Neural progenitor cell (in vitro differentiated cells): ENCODE results near the gene PSMB9. TPM values are rescaled to one million over a fixed set of nuclear protein-coding genes. Genes with fewer than 3 reads are reported as not detected.

Experiments
- DNase-seq: peaks from one replicate; pipeline ENCODE4 v3.0.0-alpha.2; 2016; ENCODE audit warnings: low spot score
- H2AFZ ChIP-seq: fragments of 200-600 bp; sonication (generic); replicated peaks from 2 replicates; pipeline ENCODE4 v1.6.1; 2016; ENCODE audit warnings: antibody characterized with exemption
- H3F3A ChIP-seq: fragments of 200-600 bp; sonication (generic); 2 replicates; pipeline ENCODE4 v1.6.1; 2016; ENCODE audit warnings: antibody characterized with exemption, low read depth
- H3K27ac ChIP-seq: fragments of 200-600 bp; sonication (generic); 2 replicates; pipeline ENCODE4 v1.5.1; 2016; ENCODE audit warnings: mild to moderate bottlenecking
- H3K27me3 ChIP-seq: fragments of 200-600 bp; sonication (generic); 2 replicates; pipeline ENCODE4 v1.6.1; 2016; ENCODE audit warnings: mild to moderate bottlenecking, moderate library complexity
- H3K36me3 ChIP-seq: fragments of 200-600 bp; sonication (generic); 2 replicates; pipeline ENCODE4 v1.5.1; 2016
- H3K4me1 ChIP-seq: fragments of 200-600 bp; sonication (generic); 2 replicates; pipeline ENCODE4 v1.6.1; 2016; ENCODE audit warnings: mixed run types
- H3K4me2 ChIP-seq: fragments of 200-600 bp; sonication (generic); 2 replicates; pipeline ENCODE4 v1.6.1; 2016
- H3K4me3 ChIP-seq: fragments of 200-600 bp; sonication (generic); 2 replicates; pipeline ENCODE4 v1.5.1; 2016
- H3K79me2 ChIP-seq: fragments of 200-600 bp; sonication (generic); 2 replicates; pipeline ENCODE4 v1.6.1; 2016; ENCODE audit warnings: low read depth
- H3K9ac ChIP-seq: fragments of 200-600 bp; sonication (generic); 2 replicates; pipeline ENCODE4 v1.6.1; 2016
- H3K9me3 ChIP-seq: fragments of 200-600 bp; sonication (generic); 2 replicates; pipeline ENCODE4 v1.5.1; 2016; ENCODE audit warnings: low read depth
- H4K20me1 ChIP-seq: fragments of 200-600 bp; sonication (generic); 2 replicates; pipeline ENCODE4 v1.6.1; 2016; ENCODE audit warnings: low read depth
- H3K27ac Mint-ChIP-seq: 3 replicates; pipeline ENCODE4 v1.8.0; 2021; ENCODE audit warnings: mixed read lengths
- H3K27me3 Mint-ChIP-seq: 2 replicates; pipeline ENCODE4 v1.8.0; 2022; ENCODE audit warnings: low read depth, mild to moderate bottlenecking, inconsistent platforms, moderate library complexity, mixed read lengths; ENCODE audit not compliant: insufficient read depth
- H3K36me3 Mint-ChIP-seq: 3 replicates; pipeline ENCODE4 v1.8.0; 2021; ENCODE audit warnings: mixed read lengths
- H3K4me1 Mint-ChIP-seq: 3 replicates; pipeline ENCODE4 v1.8.0; 2021; ENCODE audit warnings: mixed read lengths
- H3K4me3 Mint-ChIP-seq: 3 replicates; pipeline ENCODE4 v1.8.0; 2021; ENCODE audit warnings: mild to moderate bottlenecking, moderate library complexity, mixed read lengths
- H3K9me3 Mint-ChIP-seq: 3 replicates; pipeline ENCODE4 v1.8.0; 2020; ENCODE audit warnings: mixed read lengths
- EZH2 ChIP-seq: fragments of 200-600 bp; sonication (generic); IDR thresholded peaks from 2 replicates; pipeline ENCODE4 v1.6.1; 2017; ENCODE audit warnings: antibody characterized with exemption, mild to moderate bottlenecking, moderate library complexity
- EZH2phosphoT487 ChIP-seq: fragments of 200-600 bp; sonication (generic); IDR thresholded peaks from 2 replicates; pipeline ENCODE4 v1.6.1; 2017; ENCODE audit warnings: antibody characterized with exemption
- total RNA-seq: library from RNA; depleted of rRNA; stranded (reverse); fragments of >200 nt; gene quantifications from 2 replicates; pipeline ENCODE4 v1.2.3, GENCODE V29; 2015; ENCODE audit warnings: low replicate concordance
- TF ChIP-seq, protein P1 (sequence below): fragments of 200-600 bp; sonication (generic); IDR thresholded peaks from 2 replicates; pipeline ENCODE4 v1.5.1; 2017; ENCODE audit warnings: antibody characterized with exemption, mild to moderate bottlenecking

The PSMB9 gene
- total RNA-seq, 1 donor from 2014 or later, result not detected

DNA sequence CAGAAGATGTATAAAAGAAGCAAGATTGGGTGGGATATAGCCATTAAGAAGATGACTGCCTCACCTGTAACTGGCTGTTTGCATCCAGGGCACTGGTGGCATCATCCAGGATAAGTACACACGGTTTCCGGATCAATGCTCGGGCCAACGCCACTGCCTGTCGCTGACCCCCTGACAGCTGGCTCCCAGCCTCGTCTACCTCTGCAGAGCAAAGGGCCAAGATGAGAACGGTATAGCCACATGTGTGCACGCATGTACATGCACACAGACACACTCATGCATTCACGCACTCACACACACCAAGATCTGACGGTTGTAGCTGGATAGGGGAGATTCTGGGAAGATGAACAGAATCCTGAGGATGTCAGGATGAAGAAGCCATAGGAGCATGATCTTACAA, 7.0 kb upstream of the PSMB9 start:
- Histone ChIP-seq H4K20me1 (no peaks in the 10 kb centered on the region), H3K27me3 (peaks cover 48% of the 10 kb centered on the region), H3K4me1 (peaks cover 4% of the 10 kb centered on the region), H3K36me3 (no peaks in the 10 kb centered on the region), H3K9me3 (no peaks in the 10 kb centered on the region), H3K4me2 (no peak overlapping the region), H3F3A (no peaks in the 10 kb centered on the region), H2AFZ (no peak overlapping the region), H3K27ac (no peak overlapping the region), H3K9ac (no peak overlapping the region), H3K79me2 (no peaks in the 10 kb centered on the region), H3K4me3 (no peak overlapping the region)
- Mint-ChIP-seq H3K36me3 (no peaks in the 10 kb centered on the region), H3K4me1 (peaks cover 11% of the 10 kb centered on the region), H3K27ac (no peak overlapping the region), H3K27me3 (peaks cover 68% of the 10 kb centered on the region), H3K9me3 (peaks cover 3% of the 10 kb centered on the region), H3K4me3 (no peak overlapping the region)
- no peak for DNase-seq
- TF ChIP-seq, protein P1, sequence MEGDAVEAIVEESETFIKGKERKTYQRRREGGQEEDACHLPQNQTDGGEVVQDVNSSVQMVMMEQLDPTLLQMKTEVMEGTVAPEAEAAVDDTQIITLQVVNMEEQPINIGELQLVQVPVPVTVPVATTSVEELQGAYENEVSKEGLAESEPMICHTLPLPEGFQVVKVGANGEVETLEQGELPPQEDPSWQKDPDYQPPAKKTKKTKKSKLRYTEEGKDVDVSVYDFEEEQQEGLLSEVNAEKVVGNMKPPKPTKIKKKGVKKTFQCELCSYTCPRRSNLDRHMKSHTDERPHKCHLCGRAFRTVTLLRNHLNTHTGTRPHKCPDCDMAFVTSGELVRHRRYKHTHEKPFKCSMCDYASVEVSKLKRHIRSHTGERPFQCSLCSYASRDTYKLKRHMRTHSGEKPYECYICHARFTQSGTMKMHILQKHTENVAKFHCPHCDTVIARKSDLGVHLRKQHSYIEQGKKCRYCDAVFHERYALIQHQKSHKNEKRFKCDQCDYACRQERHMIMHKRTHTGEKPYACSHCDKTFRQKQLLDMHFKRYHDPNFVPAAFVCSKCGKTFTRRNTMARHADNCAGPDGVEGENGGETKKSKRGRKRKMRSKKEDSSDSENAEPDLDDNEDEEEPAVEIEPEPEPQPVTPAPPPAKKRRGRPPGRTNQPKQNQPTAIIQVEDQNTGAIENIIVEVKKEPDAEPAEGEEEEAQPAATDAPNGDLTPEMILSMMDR, result no peak
- no peak for TF ChIP-seq EZH2
- no peak for TF ChIP-seq EZH2phosphoT487

DNA sequence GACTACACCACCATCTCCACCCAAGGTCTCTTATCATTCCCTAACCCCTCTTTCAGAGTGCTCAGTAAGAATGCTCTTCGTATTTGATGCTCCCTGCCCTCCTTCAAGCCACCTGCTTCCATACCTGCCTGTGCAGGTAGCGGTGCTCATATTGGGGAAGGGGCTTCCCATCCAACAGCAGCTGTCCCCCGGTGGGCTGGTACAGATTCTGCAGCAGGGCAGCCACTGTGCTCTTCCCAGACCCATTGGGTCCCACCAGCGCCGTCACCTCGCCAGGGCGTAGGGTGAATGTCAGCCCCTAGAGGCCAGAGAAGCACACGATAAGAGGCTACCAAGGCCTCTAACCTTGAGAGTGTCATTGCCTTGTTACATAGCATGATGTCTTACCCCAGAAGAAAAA, 6.2 kb upstream of the PSMB9 start:
- Histone ChIP-seq H4K20me1 (no peaks in the 10 kb centered on the region), H3K27me3 (peaks cover 48% of the 10 kb centered on the region), H2AFZ (no peak overlapping the region), H3K4me2 (no peak overlapping the region), H3K4me1 (peaks cover 4% of the 10 kb centered on the region), H3K79me2 (no peaks in the 10 kb centered on the region), H3K36me3 (no peaks in the 10 kb centered on the region), H3K27ac (no peak overlapping the region), H3F3A (no peaks in the 10 kb centered on the region), H3K9ac (no peak overlapping the region), H3K4me3 (no peak overlapping the region), H3K9me3 (no peaks in the 10 kb centered on the region)
- Mint-ChIP-seq H3K4me1 (peaks cover 12% of the 10 kb centered on the region), H3K27me3 (peaks cover 70% of the 10 kb centered on the region), H3K27ac (no peak overlapping the region), H3K36me3 (no peaks in the 10 kb centered on the region), H3K4me3 (no peak overlapping the region), H3K9me3 (peaks cover 3% of the 10 kb centered on the region)
- TF ChIP-seq EZH2, result no peak
- TF ChIP-seq EZH2phosphoT487, result no peak
- no peak for DNase-seq

DNA sequence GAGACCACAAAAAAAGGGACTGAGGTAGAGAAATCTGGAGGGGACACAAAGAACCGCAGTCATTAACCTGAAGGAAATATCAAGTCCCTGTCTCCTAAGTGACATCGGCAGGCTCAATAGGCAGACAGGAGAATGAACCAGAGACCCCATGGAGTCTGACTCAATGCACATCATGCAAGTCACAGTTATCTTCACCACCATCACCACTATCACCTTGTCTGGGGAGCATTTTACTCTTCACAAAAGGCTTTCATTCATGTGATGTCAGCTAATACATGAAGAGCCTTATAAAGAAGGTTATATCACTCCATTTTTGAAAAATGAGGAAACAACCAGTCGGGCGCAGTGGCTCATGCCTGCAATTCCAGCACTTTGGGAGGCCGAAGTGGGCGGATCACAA, 4.9 kb upstream of the PSMB9 start:
- H3K79me2 ChIP-seq, result no peaks in the 10 kb centered on the region
- TF ChIP-seq, protein P1, result no peak
- TF ChIP-seq EZH2, result no peak
- TF ChIP-seq EZH2phosphoT487, result no peak
- DNase-seq, result no peak
- peaks cover 3% of the 10 kb centered on the region for H3K9me3 Mint-ChIP-seq
- H4K20me1 ChIP-seq, result no peaks in the 10 kb centered on the region
- peaks cover 10% of the 10 kb centered on the region for H3K4me1 Mint-ChIP-seq
- H3K27ac ChIP-seq, result no peak overlapping the region
- no peak overlapping the region for H3K9ac ChIP-seq
- H3K4me3 Mint-ChIP-seq, result no peak overlapping the region
- H3K36me3 Mint-ChIP-seq, result no peaks in the 10 kb centered on the region
- H3K27ac Mint-ChIP-seq, result no peak overlapping the region
- no peak overlapping the region for H3K4me2 ChIP-seq
- peaks cover 4% of the 10 kb centered on the region for H3K4me1 ChIP-seq
- no peaks in the 10 kb centered on the region for H3K36me3 ChIP-seq
- H2AFZ ChIP-seq, result no peak overlapping the region
- H3K27me3 Mint-ChIP-seq, result peaks cover 67% of the 10 kb centered on the region
- H3K9me3 ChIP-seq, result no peaks in the 10 kb centered on the region
- H3F3A ChIP-seq, result peaks cover 5% of the 10 kb centered on the region
- peaks cover 43% of the 10 kb centered on the region for H3K27me3 ChIP-seq
- no peak overlapping the region for H3K4me3 ChIP-seq

DNA sequence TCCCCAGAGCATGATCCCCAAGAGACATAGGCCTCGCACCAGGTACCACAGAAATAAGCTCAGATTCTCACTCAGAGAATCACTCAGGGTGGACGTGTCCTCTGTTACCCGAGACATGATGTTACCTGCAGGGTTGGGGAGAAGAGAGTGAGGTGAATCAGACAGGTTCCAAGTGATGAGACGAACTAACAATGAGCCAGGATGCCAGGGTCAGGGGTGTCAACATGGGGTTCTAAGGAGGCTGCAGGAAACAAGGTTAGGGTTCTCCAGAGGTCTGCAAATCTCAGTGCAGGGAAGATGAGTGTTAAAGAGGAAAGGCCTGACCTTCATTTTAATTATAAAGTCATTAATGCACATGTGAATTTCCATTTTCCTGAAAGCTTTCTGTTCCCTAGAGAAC, 3.0 kb upstream of the PSMB9 start:
- Histone ChIP-seq H3K4me3 (no peak overlapping the region), H3K9ac (no peak overlapping the region), H3F3A (peaks cover 5% of the 10 kb centered on the region), H3K36me3 (no peaks in the 10 kb centered on the region), H3K27ac (no peak overlapping the region), H3K27me3 (peaks cover 47% of the 10 kb centered on the region), H3K4me1 (no peaks in the 10 kb centered on the region), H2AFZ (no peak overlapping the region), H4K20me1 (no peaks in the 10 kb centered on the region), H3K79me2 (no peaks in the 10 kb centered on the region), H3K9me3 (no peaks in the 10 kb centered on the region), H3K4me2 (no peak overlapping the region)
- H3K36me3 Mint-ChIP-seq, result no peaks in the 10 kb centered on the region
- H3K27ac Mint-ChIP-seq, result no peak overlapping the region
- H3K4me1 Mint-ChIP-seq, result peaks cover 8% of the 10 kb centered on the region
- no peak overlapping the region for H3K4me3 Mint-ChIP-seq
- peaks cover 75% of the 10 kb centered on the region for H3K27me3 Mint-ChIP-seq
- H3K9me3 Mint-ChIP-seq, result peaks cover 3% of the 10 kb centered on the region
- no peak for DNase-seq
- TF ChIP-seq EZH2, result no peak
- TF ChIP-seq EZH2phosphoT487, result no peak
- TF ChIP-seq, protein P1, result no peak
